Activated CD8-positive, alpha-beta T cell treated with anti-CD3 and anti-CD28 coated beads for 36 hours (primary cell): Measurements from ENCODE around the gene GPR180. TPM values are rescaled to one million over a fixed set of nuclear protein-coding genes. Genes with fewer than 3 reads are reported as not detected.

ENCODE experiments used
- ATAC-seq: fragments of 200-7000 bp; cut with Tn5 transposase; one replicate; pipeline ENCODE4 v1.10.0; 2021; ENCODE audit warnings: mild to moderate bottlenecking, moderate library complexity
- CTCF ChIA-PET: fragments of 350-600 bp; sonication (Branson Sonifier 250); formaldehyde crosslinking; loops from one replicate; lab custom pipeline; 2021; ENCODE audit warnings: antibody characterized with exemption; lab: Charles Lee
- POLR2A ChIA-PET: fragments of 350-600 bp; sonication (Branson Sonifier 250); formaldehyde crosslinking; loops from one replicate; lab custom pipeline; 2021; ENCODE audit warnings: antibody characterized with exemption; lab: Charles Lee
- DNase-seq: peaks from one replicate; pipeline ENCODE4 v3.0.0-alpha.2; 2020
- H3K27ac Mint-ChIP-seq: one replicate; pipeline ENCODE4 v1.8.0; 2021; ENCODE audit warnings: mild to moderate bottlenecking, mixed read lengths
- H3K27me3 Mint-ChIP-seq: one replicate; pipeline ENCODE4 v1.8.0; 2021; ENCODE audit warnings: mixed read lengths
- H3K36me3 Mint-ChIP-seq: one replicate; pipeline ENCODE4 v1.8.0; 2021; ENCODE audit warnings: low read depth, mixed read lengths
- H3K4me1 Mint-ChIP-seq: one replicate; pipeline ENCODE4 v1.8.0; 2021; ENCODE audit warnings: low read depth, mixed read lengths
- H3K4me3 Mint-ChIP-seq: one replicate; pipeline ENCODE4 v1.8.0; 2021; ENCODE audit warnings: mild to moderate bottlenecking, moderate library complexity, mixed read lengths
- H3K9me3 Mint-ChIP-seq: one replicate; pipeline ENCODE4 v1.8.0; 2021; ENCODE audit warnings: mixed read lengths
- intact Hi-C: fragments of 100-400 bp; cut with micrococcal nuclease; formaldehyde crosslinking; loops from one replicate; pipeline ENCODE4 v1.10.0; 2022
- total RNA-seq, 2 experiments: library from RNA; stranded (reverse); gene quantifications; one replicate each; pipeline ENCODE4 v1.2.3, GENCODE V29; 2021
- TF ChIP-seq, protein P1 (sequence below): fragments of 200-600 bp; IDR thresholded peaks from one replicate; pipeline ENCODE4 v1.8.0; 2022; ENCODE audit warnings: antibody characterized with exemption, mild to moderate bottlenecking

GPR180 gene
- total RNA-seq: 1 to 10 TPM; 7.5 to 7.7 TPM

GRCh38 chr13:94601446-94602431 is at the start of gene GPR180:
Gene GPR180, plus strand, starts transcription at chr13:94601857. Its CDS starts 71 bp downstream, at chr13:94601928.
- ChIA-PET CTCF (interaction anchor here (0.7 to 5.9 kb wide), 3 partner anchors 15 to 173 kb away, joined by 3 to 40 read pairs (median 6); no protein-coding TSS in a partner anchor), POLR2A (interaction anchor here (1.0 to 1.8 kb wide), 4 partner anchors 16 to 53 kb away, joined by 3 to 6 read pairs (median 4); no protein-coding TSS in a partner anchor)
- Mint-ChIP-seq H3K27ac (peak within 1 kb of the TSS; percentile 87), H3K36me3 (peaks cover 22% of the 10 kb centered on the region), H3K27me3 (no peaks in the 10 kb centered on the region), H3K4me3 (peak within 1 kb of the TSS; percentile 84), H3K9me3 (peaks cover 3% of the 10 kb centered on the region), H3K4me1 (peaks cover 32% of the 10 kb centered on the region)
- TF ChIP-seq, protein P1, sequence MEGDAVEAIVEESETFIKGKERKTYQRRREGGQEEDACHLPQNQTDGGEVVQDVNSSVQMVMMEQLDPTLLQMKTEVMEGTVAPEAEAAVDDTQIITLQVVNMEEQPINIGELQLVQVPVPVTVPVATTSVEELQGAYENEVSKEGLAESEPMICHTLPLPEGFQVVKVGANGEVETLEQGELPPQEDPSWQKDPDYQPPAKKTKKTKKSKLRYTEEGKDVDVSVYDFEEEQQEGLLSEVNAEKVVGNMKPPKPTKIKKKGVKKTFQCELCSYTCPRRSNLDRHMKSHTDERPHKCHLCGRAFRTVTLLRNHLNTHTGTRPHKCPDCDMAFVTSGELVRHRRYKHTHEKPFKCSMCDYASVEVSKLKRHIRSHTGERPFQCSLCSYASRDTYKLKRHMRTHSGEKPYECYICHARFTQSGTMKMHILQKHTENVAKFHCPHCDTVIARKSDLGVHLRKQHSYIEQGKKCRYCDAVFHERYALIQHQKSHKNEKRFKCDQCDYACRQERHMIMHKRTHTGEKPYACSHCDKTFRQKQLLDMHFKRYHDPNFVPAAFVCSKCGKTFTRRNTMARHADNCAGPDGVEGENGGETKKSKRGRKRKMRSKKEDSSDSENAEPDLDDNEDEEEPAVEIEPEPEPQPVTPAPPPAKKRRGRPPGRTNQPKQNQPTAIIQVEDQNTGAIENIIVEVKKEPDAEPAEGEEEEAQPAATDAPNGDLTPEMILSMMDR: no peak
- DNase-seq (peak; percentile 97), ATAC-seq (peak; percentile 100)
- intact Hi-C loops: loop anchor here (1.0 kb wide), 1 partner anchor 182 kb away; no protein-coding TSS in a partner anchor

DNA sequence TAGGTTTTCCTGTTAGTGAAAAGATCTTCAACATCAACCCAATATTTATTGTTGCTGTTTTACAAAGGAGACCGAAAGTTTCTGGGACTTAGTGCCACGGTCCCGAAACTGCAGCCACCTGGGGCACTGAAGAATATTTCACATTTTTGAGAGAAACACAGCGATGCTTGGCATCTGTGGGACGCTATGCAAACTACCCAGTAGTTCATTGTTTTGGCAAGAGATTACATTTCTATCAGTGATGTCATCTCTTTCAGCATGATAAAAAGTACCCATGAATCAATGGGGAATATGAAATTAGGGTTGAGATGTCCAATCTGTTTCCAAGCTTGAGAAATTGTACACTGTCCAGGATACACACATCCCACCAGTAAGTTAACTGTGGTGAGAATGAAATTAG is 49.6 kb upstream of the GPR180 start:
- POLR2A ChIA-PET: no interaction called here
- TF ChIP-seq, protein P1: no peak
- Mint-ChIP-seq H3K36me3 (peaks cover 3% of the 10 kb centered on the region), H3K4me1 (peaks cover 15% of the 10 kb centered on the region), H3K27ac (no peak overlapping the region), H3K9me3 (no peaks in the 10 kb centered on the region), H3K4me3 (no peak overlapping the region), H3K27me3 (peaks cover 3% of the 10 kb centered on the region)
- intact Hi-C loops: no loop called here
- CTCF ChIA-PET: no interaction called here
- DNase-seq: no peak
- no peak for ATAC-seq

DNA sequence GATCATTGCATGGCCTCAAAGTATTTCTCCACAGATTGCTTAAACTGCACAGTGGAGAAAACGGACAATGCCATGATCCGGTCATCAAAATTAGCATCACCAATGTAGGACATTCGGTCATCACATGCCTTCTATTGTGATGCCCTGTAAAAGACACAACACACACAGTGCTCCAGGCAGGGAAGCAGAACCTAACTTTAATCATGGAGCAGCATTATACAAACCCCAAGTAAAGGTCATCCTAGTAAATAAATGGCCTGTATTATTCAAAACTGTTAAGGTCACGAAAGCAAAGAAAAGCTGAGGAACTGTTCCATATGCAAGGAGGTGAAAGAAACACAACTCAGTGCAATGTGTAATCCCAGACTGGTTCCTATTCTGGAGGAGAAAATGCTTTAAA is 47.9 kb upstream of the GPR180 start:
- DNase-seq (no peak), ATAC-seq (no peak)
- H3K4me3 Mint-ChIP-seq: no peak overlapping the region
- H3K4me1 Mint-ChIP-seq: peaks cover 15% of the 10 kb centered on the region
- POLR2A ChIA-PET: no interaction called here
- H3K27ac Mint-ChIP-seq: no peak overlapping the region
- TF ChIP-seq, protein P1: no peak
- peaks cover 6% of the 10 kb centered on the region for H3K36me3 Mint-ChIP-seq
- CTCF ChIA-PET: no interaction called here
- intact Hi-C loops: no loop called here
- peaks cover 4% of the 10 kb centered on the region for H3K9me3 Mint-ChIP-seq
- peaks cover 3% of the 10 kb centered on the region for H3K27me3 Mint-ChIP-seq

DNA sequence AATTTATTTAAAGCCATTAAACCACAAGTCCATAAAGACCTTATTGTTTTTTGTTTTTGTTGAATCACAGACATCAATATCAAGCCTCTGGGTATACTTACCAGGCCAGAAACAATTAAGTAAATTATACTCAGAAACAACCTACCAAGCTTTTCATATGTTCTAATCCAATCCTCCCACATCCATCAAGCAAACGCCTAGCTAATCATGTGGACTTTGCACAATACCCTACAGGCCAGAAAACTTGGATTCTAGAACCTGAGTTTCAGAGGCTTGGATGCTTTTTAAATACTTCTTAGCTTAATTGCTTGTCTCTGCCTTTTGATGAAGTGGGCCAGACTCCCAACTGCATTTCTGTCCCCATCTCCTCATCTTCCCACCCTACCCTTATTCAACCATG is 45.6 kb upstream of the GPR180 start:
- DNase-seq (no peak), ATAC-seq (no peak)
- peaks cover 20% of the 10 kb centered on the region for H3K4me1 Mint-ChIP-seq
- no peak overlapping the region for H3K27ac Mint-ChIP-seq
- peaks cover 10% of the 10 kb centered on the region for H3K36me3 Mint-ChIP-seq
- ChIA-PET POLR2A (interaction anchor here (1.4 kb wide), 2 partner anchors 10 to 11 kb away, joined by 4 to 5 read pairs; no protein-coding TSS in a partner anchor), CTCF (interaction anchor here (0.9 kb wide), 1 partner anchor 9 kb away, joined by 3 read pairs; no protein-coding TSS in a partner anchor)
- intact Hi-C loops: no loop called here
- no peaks in the 10 kb centered on the region for H3K27me3 Mint-ChIP-seq
- TF ChIP-seq, protein P1: no peak
- H3K9me3 Mint-ChIP-seq: peaks cover 5% of the 10 kb centered on the region
- H3K4me3 Mint-ChIP-seq: no peak overlapping the region
